IPS-11a (cell line): ENCODE data around the gene TIPRL.
"Not testable (repeated sequence)": the region's sequence is repeated elsewhere in the genome, so short reads cannot be mapped to it uniquely, and the experiment has no call there.

Experiments used
- H3K4me3 ChIP-seq: one replicate; pipeline ENCODE4 v1.5.1; 2013; ENCODE audit warnings: low read depth, low read length, control low read depth

TIPRL gene

GRCh38 chr1:168178638-168179437, at the start of gene TIPRL:
TSS of gene TIPRL (plus strand) at chr1:168178962. CDS start at chr1:168179078, 116 bp downstream.
- H3K4me3 ChIP-seq, result peak within 1 kb of the TSS; percentile 88

DNA sequence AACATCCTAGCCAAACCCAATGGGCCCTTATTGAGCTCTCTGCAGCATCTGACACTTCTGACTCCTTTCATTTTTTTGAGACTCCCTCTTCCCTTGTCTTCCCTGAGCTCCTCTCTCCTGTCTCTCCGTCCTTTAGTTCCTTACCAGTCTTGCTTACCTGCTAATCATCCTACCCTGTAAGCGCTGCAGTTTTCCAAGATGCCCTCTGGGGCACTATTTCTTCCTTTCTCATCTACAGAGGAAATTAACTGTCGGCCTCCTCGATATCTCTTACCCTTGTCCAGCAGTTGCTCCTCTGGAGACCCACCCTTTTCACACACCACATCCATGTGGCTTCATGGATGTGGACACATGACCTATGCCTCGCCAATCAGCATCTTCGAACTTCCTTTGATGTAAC, 48.8 kb upstream of the TIPRL start:
- no peak overlapping the region for H3K4me3 ChIP-seq

GRCh38 chr1:168134132-168134531, 44.6 kb upstream of the TIPRL start:
- no peak overlapping the region for H3K4me3 ChIP-seq

DNA sequence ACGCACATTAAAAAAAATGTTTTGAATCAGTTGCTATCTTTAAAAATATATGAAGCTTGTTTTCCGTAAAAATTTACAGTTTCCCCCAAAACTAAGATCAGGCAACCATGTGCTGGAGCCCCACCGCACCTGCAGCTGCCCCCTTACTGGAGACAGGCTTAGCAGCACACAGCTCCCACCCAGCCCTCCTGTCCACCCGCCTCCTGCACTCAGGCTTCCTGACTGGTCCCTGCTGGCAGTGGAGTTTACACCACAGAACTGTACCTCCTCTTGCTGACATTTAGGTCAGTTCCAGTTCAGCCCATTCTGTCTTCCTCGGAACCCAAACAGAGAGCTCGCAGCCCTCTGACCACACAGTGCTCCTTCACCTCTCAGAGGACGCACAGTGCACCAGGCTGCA, 44.1 kb upstream of the TIPRL start:
- H3K4me3 ChIP-seq, result no peak overlapping the region

DNA sequence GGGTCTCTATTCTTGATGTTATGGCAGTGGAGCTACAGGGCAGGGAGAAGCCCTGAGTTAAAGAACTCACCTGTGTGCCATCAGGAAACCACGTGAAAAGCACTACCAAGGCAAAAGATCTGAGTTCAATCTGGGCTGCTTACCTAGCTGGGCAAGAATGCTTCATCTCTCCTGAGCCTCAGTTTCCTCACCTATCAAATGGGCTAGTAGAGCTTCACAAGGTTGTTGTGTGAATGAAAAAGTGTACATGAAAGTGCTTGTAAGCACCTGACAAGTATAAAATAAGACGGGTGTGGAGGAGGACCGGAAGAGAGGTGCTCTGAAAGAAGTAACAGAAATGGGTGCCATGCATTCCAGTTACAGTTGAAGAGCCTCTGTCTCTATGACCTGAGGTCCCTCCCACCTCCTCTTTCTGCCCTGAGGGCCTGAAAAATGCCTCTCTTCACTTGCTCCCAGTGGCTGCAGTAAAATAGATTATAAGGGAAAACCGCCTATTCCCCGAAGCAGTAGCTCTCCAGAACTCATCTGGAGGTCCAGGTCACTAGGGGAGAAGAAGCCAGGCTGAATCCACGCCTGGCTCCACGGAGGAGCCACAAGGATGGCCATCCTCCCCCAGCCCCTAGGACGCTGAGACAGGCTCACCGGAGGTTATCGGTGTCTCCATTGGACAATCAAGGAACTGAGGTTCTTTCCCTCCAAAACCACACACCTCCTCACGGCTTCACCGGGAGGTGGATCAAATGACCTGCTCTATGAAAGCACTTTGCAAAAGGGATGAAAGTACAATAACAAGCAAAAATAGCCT, 43.4 kb upstream of the TIPRL start:
- peak overlapping the region; percentile 63 for H3K4me3 ChIP-seq

GRCh38 chr1:168135921-168136708, 42.6 kb upstream of the TIPRL start:
- peak overlapping the region; percentile 63 for H3K4me3 ChIP-seq

DNA sequence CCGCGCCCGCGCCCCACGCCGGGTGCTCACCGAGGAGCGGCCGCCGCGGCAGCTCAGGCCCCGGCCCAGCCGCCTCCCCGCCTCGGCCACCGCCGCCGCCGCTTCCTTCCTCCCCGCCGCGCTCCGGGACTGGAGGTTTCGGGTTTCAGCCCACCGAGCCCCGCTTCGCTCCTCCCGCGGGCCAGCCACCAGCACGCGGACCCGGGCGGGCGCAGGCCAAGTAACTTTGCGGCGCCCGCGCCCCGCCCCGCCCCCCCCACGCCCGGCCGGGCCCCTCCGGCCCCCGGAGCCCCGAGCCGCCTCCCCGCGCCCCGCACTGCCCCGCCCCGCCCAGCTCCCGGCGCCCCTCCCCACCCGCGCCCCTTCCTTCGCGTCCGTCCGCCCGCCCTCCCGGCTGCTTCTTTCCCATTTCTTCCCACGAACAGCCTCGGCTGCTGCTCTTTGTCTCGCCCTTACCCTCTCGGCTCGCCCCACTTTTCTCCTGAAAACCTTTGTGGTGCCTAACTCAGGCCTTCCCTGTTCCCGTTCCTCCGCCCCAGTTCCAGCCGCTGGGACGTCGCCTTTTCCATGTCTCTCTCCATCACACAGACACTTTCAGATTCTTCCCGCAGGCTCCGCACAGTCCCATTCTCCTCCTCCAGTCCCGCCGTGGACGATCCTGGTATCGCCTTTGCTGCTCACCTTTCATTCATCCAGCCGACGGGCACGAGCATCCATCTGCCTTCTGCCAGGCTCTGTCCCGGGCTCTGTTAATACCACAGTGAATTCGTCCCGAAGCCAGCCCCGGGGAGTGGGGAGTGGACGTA, 41.9 kb upstream of the TIPRL start, which contains the start of gene GPR161:
Gene GPR161 (minus strand): TSS at position 222 of the 806 bp plus-strand sequence. CDS start 32,080 bp downstream, outside the sequence.
- H3K4me3 ChIP-seq, result peak within 1 kb of the TSS; percentile 84

- H3K4me3 ChIP-seq, result peak overlapping the region; percentile 84
Measured at GRCh38 chr1:168137515-168137821, 41.3 kb upstream of the TIPRL start.

- H3K4me3 ChIP-seq, result no peak overlapping the region
Measured at GRCh38 chr1:168138134-168138533, 40.6 kb upstream of the TIPRL start.

DNA sequence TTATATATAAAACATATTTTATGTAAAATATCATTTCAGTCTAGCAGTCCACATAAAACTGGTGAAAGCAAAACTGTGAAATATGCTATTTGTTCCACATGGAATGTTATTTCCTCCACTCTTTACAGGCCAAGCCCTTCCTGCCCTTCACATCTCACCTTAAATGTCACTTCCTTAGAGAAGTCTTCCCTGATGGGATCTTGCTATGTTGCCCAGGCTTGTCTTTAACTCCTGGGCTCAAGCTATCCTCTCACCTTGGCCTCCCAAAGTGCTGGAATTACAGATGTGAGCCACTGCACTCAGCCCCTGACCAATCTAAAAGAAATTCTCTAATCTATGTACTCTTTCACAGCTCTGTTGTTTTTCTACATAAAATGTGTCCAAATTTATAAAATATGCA, 39.7 kb upstream of the TIPRL start:
- no peak overlapping the region for H3K4me3 ChIP-seq

GRCh38 chr1:168141871-168142385, 36.8 kb upstream of the TIPRL start:
- H3K4me3 ChIP-seq, result no peak overlapping the region

DNA sequence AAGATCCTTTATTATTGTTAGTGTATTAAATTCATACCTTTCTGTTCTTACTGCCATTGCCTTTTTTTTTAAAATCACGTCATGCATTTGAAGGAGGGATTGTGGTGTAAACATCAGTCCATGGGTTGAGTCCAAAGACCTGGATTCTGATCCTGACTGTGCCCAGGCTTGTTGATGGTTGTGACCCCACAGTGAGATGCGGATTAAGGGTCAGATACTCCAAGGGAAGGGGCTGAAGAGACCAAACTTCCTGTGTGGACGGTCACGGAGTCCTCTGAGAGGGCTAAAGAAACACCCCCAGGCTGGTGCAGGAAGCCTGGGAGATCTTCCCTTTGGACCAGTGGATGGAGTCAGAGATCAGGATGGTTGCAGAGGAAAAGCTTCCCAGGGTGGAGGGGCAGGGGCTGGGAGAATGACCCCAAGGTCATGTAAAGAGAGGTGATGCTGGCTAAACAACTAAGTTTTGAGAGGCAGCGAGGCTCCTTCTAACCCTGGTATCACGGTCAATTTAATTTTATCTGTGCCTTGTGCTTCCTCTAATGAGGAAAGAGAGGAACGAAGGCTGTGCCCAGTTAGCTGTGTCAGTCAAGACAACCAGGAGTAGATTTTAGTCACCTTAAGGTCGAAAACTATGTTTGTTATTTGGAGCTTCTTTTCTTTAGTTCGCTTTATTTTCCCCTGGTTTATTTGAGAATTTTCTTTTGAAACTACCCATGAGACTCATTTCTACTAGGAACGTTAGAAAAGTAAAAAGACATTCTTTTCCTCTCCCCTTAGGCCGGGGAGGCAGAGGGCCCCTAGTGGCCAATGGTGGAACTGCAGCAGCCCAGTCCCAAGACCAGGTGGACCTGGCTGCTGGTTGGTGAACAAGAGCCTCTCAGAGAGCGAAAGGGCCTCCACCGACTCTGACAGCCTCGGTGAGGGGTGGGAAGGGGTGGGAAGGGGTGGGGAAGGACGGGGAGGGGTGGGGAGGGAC, 33.3 kb upstream of the TIPRL start:
- no peak overlapping the region for H3K4me3 ChIP-seq

DNA sequence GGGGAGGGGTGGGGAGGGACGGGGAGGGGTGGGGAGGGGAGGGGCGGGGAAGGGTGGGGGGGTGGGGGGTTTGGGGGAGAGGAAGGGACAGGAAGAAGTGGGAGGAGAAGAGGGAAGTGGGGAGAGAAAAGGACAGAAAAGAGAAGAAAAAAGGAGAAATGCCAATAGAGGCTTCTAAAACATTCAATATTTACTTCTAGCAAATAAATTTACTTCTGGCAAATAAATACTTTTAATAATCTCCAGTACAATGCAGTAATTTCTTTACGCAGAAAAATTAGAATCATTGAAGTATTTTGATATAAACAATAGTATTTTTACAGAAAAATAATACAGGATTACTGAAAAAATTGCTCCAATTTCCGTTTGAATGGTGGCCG, 32.6 kb upstream of the TIPRL start:
- no peak overlapping the region for H3K4me3 ChIP-seq

- no peak overlapping the region for H3K4me3 ChIP-seq
Measured at GRCh38 chr1:168146626-168147025, 32.1 kb upstream of the TIPRL start.

- no peak overlapping the region for H3K4me3 ChIP-seq
Measured at GRCh38 chr1:168148916-168149315, 29.8 kb upstream of the TIPRL start.

- no peak overlapping the region for H3K4me3 ChIP-seq
Measured at GRCh38 chr1:168150283-168150682, 28.5 kb upstream of the TIPRL start.

DNA sequence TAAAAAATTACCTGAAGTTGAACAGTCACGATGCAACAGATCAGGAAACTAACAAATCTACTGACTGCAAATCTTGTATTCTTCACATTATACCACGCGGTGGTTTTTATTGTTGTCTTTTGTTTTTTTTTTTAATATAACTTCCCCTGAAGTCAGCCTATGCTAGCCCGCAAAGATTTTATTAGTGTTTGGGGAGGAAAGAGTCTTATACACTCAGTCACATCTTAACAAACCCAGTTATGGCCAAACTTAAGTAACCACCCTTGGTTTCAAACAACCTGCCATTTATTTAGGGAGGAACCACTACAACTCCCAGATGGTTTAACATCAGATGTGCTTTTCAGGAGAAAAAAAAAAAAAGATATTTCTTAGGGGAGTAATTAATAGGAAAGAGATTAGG, 26.8 kb upstream of the TIPRL start:
- no peak overlapping the region for H3K4me3 ChIP-seq

GRCh38 chr1:168154707-168155106, 24.1 kb upstream of the TIPRL start:
- not testable (repeated sequence) for H3K4me3 ChIP-seq

- no peak overlapping the region for H3K4me3 ChIP-seq
Measured at GRCh38 chr1:168155910-168156309, 22.9 kb upstream of the TIPRL start.
